Cardiac muscle cell (in vitro differentiated cells and primary cell): ENCODE results near the gene PARD3. TPM values are rescaled to one million over a fixed set of nuclear protein-coding genes. Genes with fewer than 3 reads are reported as not detected.

Experiments used
- DNase-seq, 2 donors: peaks; one replicate each; pipeline versions ENCODE4 v3.0.0 to v3.0.0-alpha.2; 2010 to 2017; ENCODE audit warnings: low read depth in 1 of 2, low spot score in 1 of 2
- H3K27ac ChIP-seq: fragments of 200-600 bp; sonication (generic); 2 replicates; pipeline ENCODE4 v1.5.1; 2016
- H3K27me3 ChIP-seq: fragments of 200-600 bp; sonication (generic); 2 replicates; pipeline ENCODE4 v1.6.0; 2016; ENCODE audit warnings: control low read depth
- H3K36me3 ChIP-seq: fragments of 200-600 bp; sonication (generic); 2 replicates; pipeline ENCODE4 v1.5.1; 2016; ENCODE audit warnings: control low read depth
- H3K4me1 ChIP-seq: fragments of 200-600 bp; sonication (generic); 2 replicates; pipeline ENCODE4 v1.8.1; 2017; ENCODE audit warnings: low read depth, mild to moderate bottlenecking, mixed run types
- H3K4me3 ChIP-seq: fragments of 200-600 bp; sonication (generic); 2 replicates; pipeline ENCODE4 v1.5.1; 2016; ENCODE audit warnings: mild to moderate bottlenecking
- H3K9me3 ChIP-seq: fragments of 200-600 bp; sonication (generic); 2 replicates; pipeline ENCODE4 v1.5.1; 2017; ENCODE audit warnings: low read depth, mild to moderate bottlenecking, control low read depth
- CTCF ChIP-seq: IDR thresholded peaks from 2 replicates; pipeline ENCODE4 v1.5.1; 2012; ENCODE audit warnings: low read depth, mild to moderate bottlenecking, low read length
- polyA plus RNA-seq: library from polyadenylated mRNA; unstranded; fragments of >200 nt; fragmentation: Nextera tagmentation; extraction: Ambion mirVana; gene quantifications from 2 replicates; pipeline ENCODE4 v1.2.1, GENCODE V29; 2016
- total RNA-seq: library from RNA; depleted of rRNA; stranded (reverse); fragments of >200 nt; gene quantifications from 2 replicates; pipeline ENCODE4 v1.2.3, GENCODE V29; 2016

The PARD3 gene
- total and polyA plus RNA-seq, 2 experiments from 2014 or later = 36.5 to 64.8 TPM

GRCh38 chr10:34716234-34716633 is 98.9 kb downstream of the PARD3 start:
- TF ChIP-seq CTCF = no peak
- Histone ChIP-seq H3K27ac (no peak overlapping the region), H3K4me1 (peaks cover 3% of the 10 kb centered on the region)

GRCh38 chr10:34715511-34716187 is 99.4 kb downstream of the PARD3 start:
- H3K9me3 ChIP-seq = no peaks in the 10 kb centered on the region
- no peak overlapping the region for H3K4me3 ChIP-seq
- H3K27ac ChIP-seq = no peak overlapping the region
- no peak for TF ChIP-seq CTCF
- H3K36me3 ChIP-seq = no peaks in the 10 kb centered on the region
- peaks cover 3% of the 10 kb centered on the region for H3K4me1 ChIP-seq
- H3K27me3 ChIP-seq = no peaks in the 10 kb centered on the region
- DNase-seq = no peak

More at GRCh38 chr10:34716234-34716633, 98.9 kb downstream of the PARD3 start:
- Histone ChIP-seq H3K9me3 (no peaks in the 10 kb centered on the region), H3K4me3 (no peak overlapping the region), H3K27me3 (no peaks in the 10 kb centered on the region), H3K36me3 (no peaks in the 10 kb centered on the region)
- no peak for DNase-seq

- peaks cover 3% of the 10 kb centered on the region for H3K4me1 ChIP-seq
- no peak for TF ChIP-seq CTCF
- no peaks in the 10 kb centered on the region for H3K27me3 ChIP-seq
- no peak overlapping the region for H3K27ac ChIP-seq
- DNase-seq = no peak
- no peaks in the 10 kb centered on the region for H3K36me3 ChIP-seq
- H3K4me3 ChIP-seq = no peak overlapping the region
- no peaks in the 10 kb centered on the region for H3K9me3 ChIP-seq
Measured at GRCh38 chr10:34713875-34714274, 101.2 kb downstream of the PARD3 start.

- no peak for TF ChIP-seq CTCF
- DNase-seq = peak in 1 of 2 donors; percentile 60
- peaks cover 6% of the 10 kb centered on the region for H3K4me1 ChIP-seq
- H3K36me3 ChIP-seq = no peaks in the 10 kb centered on the region
- no peaks in the 10 kb centered on the region for H3K9me3 ChIP-seq
- H3K4me3 ChIP-seq = no peak overlapping the region
- no peak overlapping the region for H3K27ac ChIP-seq
- no peaks in the 10 kb centered on the region for H3K27me3 ChIP-seq
Measured at GRCh38 chr10:34711500-34711899, 103.6 kb downstream of the PARD3 start.

GRCh38 chr10:34710391-34710751 is 104.7 kb downstream of the PARD3 start:
- H3K36me3 ChIP-seq = no peaks in the 10 kb centered on the region
- no peak for TF ChIP-seq CTCF
- peaks cover 6% of the 10 kb centered on the region for H3K4me1 ChIP-seq
- no peak overlapping the region for H3K27ac ChIP-seq
- H3K27me3 ChIP-seq = no peaks in the 10 kb centered on the region
- no peaks in the 10 kb centered on the region for H3K9me3 ChIP-seq
- H3K4me3 ChIP-seq = no peak overlapping the region
- peak in 1 of 2 donors; percentile 80 for DNase-seq
